NT2/D1 (cell line): ENCODE measurements around the gene OTOP3.

Experiments used
- DNase-seq: peaks from one replicate; pipeline ENCODE4 v3.0.0-alpha.2; 2011; ENCODE audit warnings: low read depth, low spot score
- H3K27me3 ChIP-seq: 2 replicates; pipeline ENCODE4 v1.6.0; 2011; ENCODE audit warnings: mild to moderate bottlenecking; ENCODE audit not compliant: insufficient read length, insufficient read depth
- H3K36me3 ChIP-seq: 2 replicates; pipeline ENCODE4 v1.6.1; 2011; ENCODE audit warnings: mild to moderate bottlenecking, low read length, mixed read lengths; ENCODE audit not compliant: insufficient read depth, insufficient read length
- H3K4me1 ChIP-seq: 2 replicates; pipeline ENCODE4 v1.5.1; 2011; ENCODE audit not compliant: insufficient read depth, insufficient read length
- H3K4me3 ChIP-seq: 2 replicates; pipeline ENCODE4 v1.5.1; 2011; ENCODE audit warnings: low read depth; ENCODE audit not compliant: insufficient read length
- H3K9ac ChIP-seq: 2 replicates; pipeline ENCODE4 v1.6.0; 2011; ENCODE audit warnings: low read depth; ENCODE audit not compliant: insufficient read length
- H3K9me3 ChIP-seq: 2 replicates; pipeline ENCODE4 v1.5.1; 2011; ENCODE audit warnings: mild to moderate bottlenecking, low read length; ENCODE audit not compliant: insufficient read depth
- SUZ12 ChIP-seq: IDR thresholded peaks from 2 replicates; pipeline ENCODE4 v1.6.1; 2011; ENCODE audit not compliant: insufficient read length, insufficient read depth; ENCODE audit errors: extremely low read depth
- YY1 ChIP-seq: IDR thresholded peaks from 2 replicates; pipeline ENCODE4 v1.6.1; 2011; ENCODE audit not compliant: insufficient read length, insufficient read depth
- ZNF274 ChIP-seq: IDR thresholded peaks from 2 replicates; pipeline ENCODE4 v1.6.1; 2011; ENCODE audit warnings: mild to moderate bottlenecking, low read depth, low read length

The OTOP3 gene, protein sequence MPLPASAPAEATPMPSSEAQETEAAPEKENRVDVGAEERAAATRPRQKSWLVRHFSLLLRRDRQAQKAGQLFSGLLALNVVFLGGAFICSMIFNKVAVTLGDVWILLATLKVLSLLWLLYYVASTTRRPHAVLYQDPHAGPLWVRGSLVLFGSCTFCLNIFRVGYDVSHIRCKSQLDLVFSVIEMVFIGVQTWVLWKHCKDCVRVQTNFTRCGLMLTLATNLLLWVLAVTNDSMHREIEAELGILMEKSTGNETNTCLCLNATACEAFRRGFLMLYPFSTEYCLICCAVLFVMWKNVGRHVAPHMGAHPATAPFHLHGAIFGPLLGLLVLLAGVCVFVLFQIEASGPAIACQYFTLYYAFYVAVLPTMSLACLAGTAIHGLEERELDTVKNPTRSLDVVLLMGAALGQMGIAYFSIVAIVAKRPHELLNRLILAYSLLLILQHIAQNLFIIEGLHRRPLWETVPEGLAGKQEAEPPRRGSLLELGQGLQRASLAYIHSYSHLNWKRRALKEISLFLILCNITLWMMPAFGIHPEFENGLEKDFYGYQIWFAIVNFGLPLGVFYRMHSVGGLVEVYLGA

DNA sequence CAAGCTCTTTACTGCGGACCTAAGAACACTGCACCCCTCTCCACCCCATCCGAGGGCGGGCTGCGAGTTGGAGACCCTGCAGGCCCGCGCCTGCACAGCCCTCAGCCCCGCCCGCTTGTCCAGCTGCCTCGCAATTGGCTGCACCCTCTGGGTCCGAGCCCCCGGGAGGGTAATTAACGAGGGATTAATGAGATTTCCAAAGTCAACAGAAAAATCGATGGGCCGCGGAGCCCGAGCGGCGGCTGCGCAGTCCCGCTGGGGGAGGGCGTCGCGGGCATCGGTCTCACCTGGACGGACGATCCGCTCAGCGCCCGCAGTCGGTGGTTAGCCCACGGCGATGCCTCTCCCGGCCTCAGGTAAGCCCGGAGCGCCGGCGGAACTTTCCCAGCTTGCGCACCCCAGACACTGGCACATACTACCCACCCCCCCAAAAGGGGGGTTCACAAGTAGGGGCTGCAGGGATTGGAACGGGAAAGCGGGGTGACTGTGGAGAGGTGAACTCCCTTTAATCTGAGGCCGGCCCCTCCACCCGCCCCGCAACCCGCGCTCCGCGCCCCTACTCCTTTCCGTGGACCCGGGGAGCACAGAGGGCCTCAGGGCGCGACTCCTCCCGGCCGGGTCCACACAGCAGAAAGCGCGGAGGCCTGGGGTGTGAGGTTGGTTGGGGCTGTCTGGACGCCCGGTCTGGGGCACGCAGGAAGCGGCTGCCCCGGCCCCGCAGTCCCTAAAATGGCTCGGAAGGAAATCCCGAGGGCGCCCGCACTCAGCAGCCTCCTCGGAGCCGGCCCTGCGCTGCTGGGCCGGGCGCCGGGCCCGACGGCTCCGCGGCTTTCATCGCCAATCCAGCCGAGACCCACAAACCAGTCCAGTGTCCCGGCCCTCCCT is at the start of gene OTOP3:
Gene OTOP3 (plus strand): TSS at position 314 of the 885 bp plus-strand sequence. CDS start 24 bp downstream, at position 338.
- DNase-seq = no peak
- peaks cover 6% of the 10 kb centered on the region for H3K4me1 ChIP-seq
- peak within 1 kb of the TSS; percentile 51 for H3K9ac ChIP-seq
- H3K4me3 ChIP-seq = peak within 1 kb of the TSS; percentile 36
- no peaks in the 10 kb centered on the region for H3K36me3 ChIP-seq
- H3K9me3 ChIP-seq = no peaks in the 10 kb centered on the region
- peaks cover 74% of the 10 kb centered on the region for H3K27me3 ChIP-seq
- no peak for TF ChIP-seq YY1
- TF ChIP-seq SUZ12 = peak; percentile 99
- no peak for TF ChIP-seq ZNF274

- H3K4me1 ChIP-seq = peaks cover 13% of the 10 kb centered on the region
- no peak overlapping the region for H3K4me3 ChIP-seq
- no peaks in the 10 kb centered on the region for H3K36me3 ChIP-seq
- DNase-seq = no peak
- H3K27me3 ChIP-seq = peaks cover 28% of the 10 kb centered on the region
- no peaks in the 10 kb centered on the region for H3K9me3 ChIP-seq
- TF ChIP-seq ZNF274 (no peak), SUZ12 (no peak), YY1 (no peak)
- peak overlapping the region; percentile 66 for H3K9ac ChIP-seq
Measured at GRCh38 chr17:74888469-74888868, 47.2 kb upstream of the OTOP3 start.

- H3K4me3 ChIP-seq = no peak overlapping the region
- no peak for TF ChIP-seq YY1
- TF ChIP-seq SUZ12 = no peak
- TF ChIP-seq ZNF274 = no peak
- peaks cover 18% of the 10 kb centered on the region for H3K4me1 ChIP-seq
- H3K9ac ChIP-seq = no peak overlapping the region
- no peaks in the 10 kb centered on the region for H3K36me3 ChIP-seq
- no peak for DNase-seq
- peaks cover 49% of the 10 kb centered on the region for H3K27me3 ChIP-seq
- H3K9me3 ChIP-seq = no peaks in the 10 kb centered on the region
Measured at GRCh38 chr17:74890554-74890953, 45.1 kb upstream of the OTOP3 start.

- Histone ChIP-seq H3K4me3 (peak overlapping the region; percentile 61), H3K4me1 (peaks cover 18% of the 10 kb centered on the region), H3K9me3 (no peaks in the 10 kb centered on the region), H3K36me3 (no peaks in the 10 kb centered on the region), H3K27me3 (peaks cover 62% of the 10 kb centered on the region), H3K9ac (no peak overlapping the region)
- DNase-seq = no peak
- no peak for TF ChIP-seq ZNF274
- TF ChIP-seq YY1 = no peak
- TF ChIP-seq SUZ12 = no peak
Measured at GRCh38 chr17:74892013-74892841, 43.5 kb upstream of the OTOP3 start.

DNA sequence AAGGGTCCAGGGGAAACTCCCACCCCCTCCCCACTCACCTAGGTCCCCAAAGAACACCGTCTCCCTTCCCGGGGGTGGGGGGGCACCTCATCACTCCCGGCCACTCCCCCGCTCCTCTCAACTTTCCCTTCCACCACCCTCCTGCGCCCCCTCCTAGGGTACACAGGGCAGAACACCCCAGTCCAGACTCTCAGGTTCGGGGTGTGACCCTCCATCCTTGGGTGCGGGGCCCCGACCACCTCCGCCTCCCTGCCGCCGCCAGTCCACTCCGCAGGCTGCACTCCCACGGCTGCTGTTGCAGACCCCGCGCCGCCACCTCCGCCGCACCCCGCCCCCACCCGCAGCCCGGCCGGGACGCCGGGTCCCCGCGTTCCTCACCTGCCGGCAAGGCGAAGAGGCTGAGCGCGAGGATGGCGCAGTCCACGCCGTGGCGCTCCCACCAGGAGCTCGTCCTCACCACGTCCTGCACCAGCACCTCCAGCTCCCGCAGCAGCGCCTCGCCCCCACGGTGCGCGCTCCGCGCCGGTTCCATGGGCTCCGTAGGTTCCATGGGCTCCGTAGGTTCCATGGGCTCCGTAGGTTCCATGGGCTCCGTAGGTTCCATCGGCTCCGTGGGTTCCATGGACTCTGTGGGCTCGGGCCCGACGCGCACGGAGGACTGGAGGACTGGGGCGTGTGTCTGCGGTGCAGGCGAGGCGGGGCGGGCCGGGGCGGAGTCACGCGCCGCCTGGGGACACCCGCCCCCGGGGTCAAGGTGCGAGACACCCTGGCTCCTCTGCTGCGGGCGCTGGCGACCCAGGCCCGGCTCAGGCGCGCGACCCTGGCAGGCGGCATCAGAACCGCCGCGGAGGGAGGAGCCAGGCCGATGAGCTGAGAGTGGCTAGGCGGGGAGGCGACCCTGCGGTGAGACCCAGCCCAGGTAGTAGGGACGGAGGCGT is 42.5 kb upstream of the OTOP3 start, which contains the start of gene FADS6:
Gene FADS6 (minus strand): TSS at position 660 of the 938 bp plus-strand sequence. CDS start 38 bp downstream, at position 622.
- Histone ChIP-seq H3K27me3 (peaks cover 62% of the 10 kb centered on the region), H3K9ac (peak within 1 kb of the TSS; percentile 76), H3K4me3 (peak within 1 kb of the TSS; percentile 61)

More for the DNA sequence above, 42.5 kb upstream of the OTOP3 start, which contains the start of gene FADS6:
- TF ChIP-seq ZNF274 (no peak), SUZ12 (no peak), YY1 (no peak)
- Histone ChIP-seq H3K4me1 (peaks cover 18% of the 10 kb centered on the region), H3K9me3 (no peaks in the 10 kb centered on the region), H3K36me3 (no peaks in the 10 kb centered on the region)
- no peak for DNase-seq
